Large intestine (tissue), 3 donors: ENCODE data around the gene ADGRE3. TPM values are rescaled to one million over a fixed set of nuclear protein-coding genes. Genes with fewer than 3 reads are reported as not detected.
A peak's percentile ranks its signal among the peaks of the same experiment; 100 is the strongest.

Experiments
- DNase-seq, 2 donors: peaks; one replicate each; pipeline versions ENCODE4 v3.0.0 to v3.0.0-alpha.2; 2013
- H3K27ac ChIP-seq: one replicate; pipeline ENCODE4 v1.5.1; 2013; ENCODE audit warnings: low read length
- H3K27me3 ChIP-seq: 2 replicates; pipeline ENCODE4 v1.6.1; 2013; ENCODE audit warnings: low read length; ENCODE audit not compliant: control insufficient read depth, insufficient read depth
- H3K36me3 ChIP-seq: 2 replicates; pipeline ENCODE4 v1.6.1; 2013; ENCODE audit warnings: low read length; ENCODE audit not compliant: control insufficient read depth, insufficient read depth
- H3K4me1 ChIP-seq: one replicate; pipeline ENCODE4 v1.6.1; 2013; ENCODE audit warnings: low read length; ENCODE audit not compliant: control insufficient read depth, insufficient read depth
- H3K4me3 ChIP-seq: one replicate; pipeline ENCODE4 v1.5.1; 2013; ENCODE audit warnings: low read length
- H3K9me3 ChIP-seq: one replicate; pipeline ENCODE4 v1.6.1; 2013; ENCODE audit warnings: mild to moderate bottlenecking, low read depth, low read length, moderate library complexity; ENCODE audit not compliant: control insufficient read depth
- WGBS: methylation state at CpG from one replicate; pipeline ENCODE4 v1.1.5; 2013; ENCODE audit warnings: low lambda C conversion rate; ENCODE audit not compliant: insufficient coverage; 5-methylcytosine and 5-hydroxymethylcytosine counted together
- polyA plus RNA-seq: library from polyadenylated mRNA; unstranded; fragments of 120-200 nt; gene quantifications from one replicate; pipeline ENCODE4 v1.2.1, GENCODE V29; 2013

The ADGRE3 gene
- polyA plus RNA-seq, 1 donor, result 0.79 TPM

DNA sequence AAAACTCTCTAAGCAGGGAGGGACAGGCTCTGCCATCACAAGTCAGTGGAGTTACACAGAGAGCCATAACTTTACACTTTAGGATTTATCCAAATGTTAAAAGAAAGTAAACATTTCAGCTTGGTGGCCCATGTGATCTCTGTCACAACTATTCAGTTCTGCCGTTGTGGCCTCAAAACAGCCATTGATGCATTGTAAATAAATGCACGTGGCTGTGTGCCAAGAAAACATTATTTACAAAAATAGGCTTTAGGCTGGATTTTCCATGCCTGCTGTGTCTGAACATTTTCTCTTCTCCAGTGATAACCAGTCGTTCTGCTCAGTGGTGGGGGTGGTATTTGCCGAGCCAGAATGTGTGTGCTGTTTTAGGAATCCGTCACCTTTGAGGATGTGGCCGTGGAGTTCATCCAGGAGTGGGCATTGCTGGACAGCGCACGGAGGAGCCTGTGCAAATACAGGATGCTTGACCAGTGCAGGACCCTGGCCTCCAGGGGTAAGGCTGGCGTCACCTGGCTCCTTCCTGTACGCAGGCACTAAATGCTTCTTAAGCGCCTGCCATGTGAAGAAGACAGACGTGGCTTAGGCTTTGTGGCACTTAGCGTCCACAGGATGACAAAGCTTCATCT lies 20.1 kb upstream of the ADGRE3 start:
- no CpG with 5 or more reads among the region's 13 CpGs for WGBS
- Histone ChIP-seq H3K4me1 (no peaks in the 10 kb centered on the region), H3K4me3 (no peak overlapping the region), H3K27ac (no peak overlapping the region), H3K27me3 (no peaks in the 10 kb centered on the region), H3K9me3 (no peaks in the 10 kb centered on the region), H3K36me3 (peaks cover 36% of the 10 kb centered on the region)
- peak in 1 of 2 donors; percentile 3 for DNase-seq

DNA sequence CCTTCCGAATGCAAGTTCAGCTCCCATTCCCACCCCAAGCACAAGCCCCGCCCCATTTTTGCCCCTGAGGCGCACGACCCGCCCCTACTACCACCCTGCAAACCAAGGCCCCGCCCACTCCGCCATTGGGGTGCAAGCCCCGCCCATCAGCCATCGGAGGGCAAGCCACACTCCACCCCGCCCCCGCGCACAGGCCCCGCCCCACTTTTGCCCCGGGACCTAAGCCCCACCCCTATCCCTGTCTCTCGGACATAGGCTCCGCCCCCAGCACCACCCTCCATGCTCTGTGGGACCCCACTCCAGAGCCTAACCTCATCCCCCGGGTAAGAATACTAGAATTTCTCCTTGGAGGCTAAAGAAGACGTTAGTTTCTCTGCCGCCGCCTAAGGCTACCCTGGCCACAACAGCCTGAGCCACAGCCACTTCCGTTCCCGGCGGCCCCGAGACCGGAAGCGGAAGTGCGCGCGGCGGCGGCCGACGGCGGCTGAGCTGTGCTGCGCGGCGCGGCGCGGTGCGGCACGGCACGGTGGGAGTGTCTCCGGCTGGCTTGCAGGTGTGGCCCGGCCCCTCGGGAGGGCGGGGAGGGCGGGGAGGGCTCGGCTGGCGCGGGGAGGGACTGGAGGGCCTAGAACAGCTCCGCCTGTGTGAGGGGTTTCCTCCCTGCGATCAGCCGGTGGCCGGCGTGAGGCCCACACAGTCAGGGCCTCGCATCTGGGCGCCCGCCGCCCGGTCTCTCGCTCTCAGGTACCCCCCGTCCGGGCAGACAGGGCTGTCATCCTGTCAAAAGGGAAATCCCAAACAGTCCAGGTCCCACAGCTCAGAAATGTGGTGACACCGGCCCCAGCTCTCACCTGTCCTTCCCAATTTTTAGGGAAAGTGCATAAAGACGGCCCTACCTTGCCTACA lies 15.2 kb upstream of the ADGRE3 start, which contains the start of gene ZNF333:
Gene ZNF333, plus strand, starts transcription at position 451 of the 906 bp plus-strand sequence. CDS start 3,444 bp downstream, outside the sequence.
- H3K36me3 ChIP-seq, result peaks cover 7% of the 10 kb centered on the region
- H3K4me1 ChIP-seq, result no peaks in the 10 kb centered on the region
- no peaks in the 10 kb centered on the region for H3K27me3 ChIP-seq
- H3K4me3 ChIP-seq, result peak within 1 kb of the TSS; percentile 83
- no CpG with 5 or more reads among the region's 66 CpGs for WGBS
- H3K27ac ChIP-seq, result peak within 1 kb of the TSS; percentile 98
- peak; percentile 88 to 95 for DNase-seq
- no peaks in the 10 kb centered on the region for H3K9me3 ChIP-seq

GRCh38 chr19:14686411-14686810 lies 11.8 kb upstream of the ADGRE3 start:
- Histone ChIP-seq H3K4me1 (no peaks in the 10 kb centered on the region), H3K36me3 (no peaks in the 10 kb centered on the region), H3K9me3 (no peaks in the 10 kb centered on the region), H3K4me3 (no peak overlapping the region), H3K27me3 (peaks cover 3% of the 10 kb centered on the region), H3K27ac (no peak overlapping the region)
- no peak for DNase-seq
- no CpG with 5 or more reads among the region's 3 CpGs for WGBS

DNA sequence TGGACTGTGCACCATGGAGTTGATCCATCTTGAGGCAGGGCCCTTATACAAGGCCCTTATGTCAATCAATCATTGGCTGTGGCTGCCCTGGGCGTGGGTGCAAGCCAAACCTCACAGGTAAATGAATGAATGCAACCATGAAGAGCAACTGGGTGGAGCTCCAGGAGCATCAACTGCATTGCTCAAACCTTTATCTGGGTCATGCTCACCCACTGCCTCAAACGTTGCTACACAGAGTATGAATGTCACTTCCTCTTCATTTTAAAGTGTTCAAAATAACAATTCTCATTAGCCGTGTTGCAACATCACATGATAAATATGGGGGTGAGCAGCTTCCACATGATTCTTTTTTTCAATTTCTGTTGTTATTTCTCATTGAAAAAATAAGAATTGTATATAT lies 8.8 kb upstream of the ADGRE3 start:
- H3K27ac ChIP-seq, result no peak overlapping the region
- DNase-seq, result no peak
- WGBS, result no CpG with 5 or more reads among the region's 3 CpGs

DNA sequence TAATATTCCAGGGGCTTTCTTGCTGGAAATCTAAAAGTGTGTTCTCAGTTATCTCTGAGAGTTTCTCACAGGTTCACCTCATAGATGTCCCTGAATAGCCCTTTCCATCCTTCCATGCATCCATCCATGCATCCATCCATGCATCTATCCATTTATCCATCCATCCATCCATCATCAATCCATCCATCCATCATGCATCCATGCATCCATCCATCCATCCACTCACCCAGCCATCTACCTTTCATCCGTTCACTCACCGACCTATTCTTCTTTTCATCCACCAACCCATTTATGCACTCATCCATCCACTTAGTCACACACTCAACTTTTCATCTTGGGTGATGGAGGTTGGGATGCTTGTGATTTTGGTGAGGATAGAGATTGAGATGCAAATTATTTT lies 7.4 kb upstream of the ADGRE3 start:
- no peaks in the 10 kb centered on the region for H3K36me3 ChIP-seq
- H3K4me3 ChIP-seq, result no peak overlapping the region
- no peak overlapping the region for H3K27ac ChIP-seq
- H3K27me3 ChIP-seq, result peaks cover 3% of the 10 kb centered on the region
- no peaks in the 10 kb centered on the region for H3K9me3 ChIP-seq
- no peak for DNase-seq
- H3K4me1 ChIP-seq, result no peaks in the 10 kb centered on the region
- WGBS, result 76% methylated on average over 2 of the region's 2 CpGs

More for the DNA sequence above, 8.8 kb upstream of the ADGRE3 start:
- Histone ChIP-seq H3K9me3 (no peaks in the 10 kb centered on the region), H3K27me3 (peaks cover 3% of the 10 kb centered on the region), H3K4me3 (no peak overlapping the region), H3K4me1 (no peaks in the 10 kb centered on the region), H3K36me3 (no peaks in the 10 kb centered on the region)

- Histone ChIP-seq H3K4me3 (no peak overlapping the region), H3K4me1 (no peaks in the 10 kb centered on the region), H3K9me3 (no peaks in the 10 kb centered on the region), H3K36me3 (no peaks in the 10 kb centered on the region), H3K27me3 (no peaks in the 10 kb centered on the region), H3K27ac (no peak overlapping the region)
- no peak for DNase-seq
- WGBS, result 90% methylated on average over 6 of the region's 9 CpGs
Observed at GRCh38 chr19:14678199-14678598, 3.6 kb upstream of the ADGRE3 start.

DNA sequence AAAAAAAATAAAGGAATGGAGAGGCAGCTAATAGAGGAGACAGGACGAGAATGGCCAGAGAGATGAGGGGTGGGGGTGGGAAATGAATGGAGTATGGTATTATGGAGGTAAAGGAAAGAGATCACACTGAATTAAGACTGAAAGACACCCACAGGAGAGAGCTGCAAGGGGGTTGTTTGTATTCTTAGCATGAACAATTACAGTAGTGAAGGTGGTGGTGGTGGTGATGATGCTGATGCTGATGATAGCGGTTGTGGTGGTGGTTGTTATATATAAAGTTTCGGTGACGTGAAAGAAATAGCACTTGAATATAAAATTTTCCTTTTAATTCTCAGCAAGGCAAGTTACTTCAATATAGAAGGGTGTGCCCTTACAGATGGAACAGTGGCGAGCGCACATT lies 2.8 kb upstream of the ADGRE3 start:
- H3K9me3 ChIP-seq, result no peaks in the 10 kb centered on the region
- H3K27me3 ChIP-seq, result no peaks in the 10 kb centered on the region
- no peak overlapping the region for H3K27ac ChIP-seq
- H3K4me3 ChIP-seq, result no peak overlapping the region
- H3K36me3 ChIP-seq, result no peaks in the 10 kb centered on the region
- DNase-seq, result no peak
- WGBS, result 70% methylated on average over 1 of the region's 6 CpGs
- no peaks in the 10 kb centered on the region for H3K4me1 ChIP-seq

DNA sequence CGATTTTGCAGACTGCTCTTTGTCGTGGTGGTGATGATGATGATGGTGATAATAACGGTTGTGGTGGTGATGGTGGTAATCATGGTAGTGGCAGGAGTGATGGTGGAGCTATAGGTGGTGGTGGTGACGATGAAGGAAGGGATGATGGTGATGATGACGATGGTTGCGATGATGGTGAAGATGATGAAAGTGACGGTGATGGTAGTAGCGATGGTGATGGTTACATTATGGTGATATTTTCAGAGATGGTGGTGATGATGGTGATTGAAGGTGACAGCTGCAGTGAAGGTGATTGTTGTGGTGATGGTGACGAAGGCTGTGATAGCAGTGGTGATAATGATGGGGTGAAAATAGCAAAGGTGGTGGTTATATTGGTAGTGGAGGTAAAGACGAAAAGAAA lies 2.1 kb upstream of the ADGRE3 start:
- Histone ChIP-seq H3K4me1 (no peaks in the 10 kb centered on the region), H3K27ac (no peak overlapping the region), H3K9me3 (no peaks in the 10 kb centered on the region), H3K36me3 (no peaks in the 10 kb centered on the region), H3K4me3 (no peak overlapping the region), H3K27me3 (no peaks in the 10 kb centered on the region)
- DNase-seq, result no peak
- 50% methylated on average over 1 of the region's 10 CpGs for WGBS

DNA sequence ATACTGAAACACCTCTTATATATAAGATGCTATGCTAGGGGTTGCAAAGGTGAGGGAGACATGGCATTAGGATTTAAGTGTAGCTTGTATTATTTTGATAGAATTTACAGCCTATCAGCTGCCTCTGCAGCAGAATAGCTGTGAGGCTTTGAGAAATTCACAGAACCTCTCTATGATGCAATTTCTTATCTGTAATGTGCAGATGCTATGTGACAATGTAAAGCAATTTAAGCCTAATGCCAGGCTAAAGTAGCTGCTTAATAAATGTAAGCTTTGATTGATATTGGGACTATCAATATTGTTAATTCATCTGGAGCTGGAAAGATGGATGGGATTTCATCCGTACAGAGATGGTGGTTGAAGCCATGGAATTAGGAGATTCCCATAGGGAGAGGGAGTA lies 1.6 kb downstream of the ADGRE3 start:
- no peak for DNase-seq
- Histone ChIP-seq H3K27ac (no peak overlapping the region), H3K27me3 (no peaks in the 10 kb centered on the region), H3K36me3 (no peaks in the 10 kb centered on the region), H3K4me3 (no peak overlapping the region), H3K4me1 (no peaks in the 10 kb centered on the region), H3K9me3 (no peaks in the 10 kb centered on the region)
- WGBS, result no CpG with 5 or more reads among the region's 1 CpG

GRCh38 chr19:14672188-14672872 lies 2.3 kb downstream of the ADGRE3 start:
- Histone ChIP-seq H3K36me3 (no peaks in the 10 kb centered on the region), H3K4me1 (no peaks in the 10 kb centered on the region), H3K27ac (no peak overlapping the region), H3K4me3 (no peak overlapping the region), H3K9me3 (no peaks in the 10 kb centered on the region), H3K27me3 (no peaks in the 10 kb centered on the region)
- no peak for DNase-seq
- no CpG with 5 or more reads among the region's 3 CpGs for WGBS
